Measurements from ENCODE around the gene KRTAP3-2. TPM values are rescaled to one million over a fixed set of nuclear protein-coding genes. Genes with fewer than 3 reads are reported as not detected.
"Not testable (repeated sequence)": the region's sequence is repeated elsewhere in the genome, so short reads cannot be mapped to it uniquely, and the experiment has no call there.

The KRTAP3-2 gene
- total RNA-seq, 6 donors from 2014 or later = not detected

DNA sequence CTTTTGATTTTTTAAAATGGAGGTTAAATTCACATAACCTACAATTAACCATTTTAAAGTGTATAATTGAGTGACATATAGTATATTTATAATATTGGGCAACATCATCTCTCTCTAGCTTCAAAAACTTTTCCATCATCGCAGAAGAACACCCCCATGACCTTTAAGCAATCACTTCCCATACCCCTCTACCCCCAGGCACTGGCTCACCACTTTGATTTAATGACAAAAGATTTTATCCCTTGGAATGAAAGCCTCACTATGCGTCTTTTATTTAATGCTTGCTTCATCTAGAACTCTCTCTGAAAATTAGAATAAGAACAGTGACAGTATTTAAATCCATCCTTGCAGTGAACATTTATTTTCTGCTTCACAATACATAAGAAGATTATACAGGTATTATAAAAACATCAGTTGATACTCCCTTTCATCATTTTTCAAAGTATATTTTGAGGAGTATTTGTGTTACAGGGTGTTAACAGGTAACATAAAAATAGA is 38.2 kb upstream of the KRTAP3-2 start:
- H3K9me3 ChIP-seq = no peaks in the 10 kb centered on the region
- H3K4me1 ChIP-seq = no peaks in the 10 kb centered on the region
- ATAC-seq (ENCODE audit: low FRiP score in 2 of 2) (no peak), DNase-seq (no peak)
- H3K4me3 ChIP-seq = no peak overlapping the region
- WGBS, 2 donors = 75 to 82% methylated on average over 2 of the region's 2 CpGs
- TF ChIP-seq, protein P1, sequence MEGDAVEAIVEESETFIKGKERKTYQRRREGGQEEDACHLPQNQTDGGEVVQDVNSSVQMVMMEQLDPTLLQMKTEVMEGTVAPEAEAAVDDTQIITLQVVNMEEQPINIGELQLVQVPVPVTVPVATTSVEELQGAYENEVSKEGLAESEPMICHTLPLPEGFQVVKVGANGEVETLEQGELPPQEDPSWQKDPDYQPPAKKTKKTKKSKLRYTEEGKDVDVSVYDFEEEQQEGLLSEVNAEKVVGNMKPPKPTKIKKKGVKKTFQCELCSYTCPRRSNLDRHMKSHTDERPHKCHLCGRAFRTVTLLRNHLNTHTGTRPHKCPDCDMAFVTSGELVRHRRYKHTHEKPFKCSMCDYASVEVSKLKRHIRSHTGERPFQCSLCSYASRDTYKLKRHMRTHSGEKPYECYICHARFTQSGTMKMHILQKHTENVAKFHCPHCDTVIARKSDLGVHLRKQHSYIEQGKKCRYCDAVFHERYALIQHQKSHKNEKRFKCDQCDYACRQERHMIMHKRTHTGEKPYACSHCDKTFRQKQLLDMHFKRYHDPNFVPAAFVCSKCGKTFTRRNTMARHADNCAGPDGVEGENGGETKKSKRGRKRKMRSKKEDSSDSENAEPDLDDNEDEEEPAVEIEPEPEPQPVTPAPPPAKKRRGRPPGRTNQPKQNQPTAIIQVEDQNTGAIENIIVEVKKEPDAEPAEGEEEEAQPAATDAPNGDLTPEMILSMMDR (IDR thresholded peaks at IDR 0.05) = no peak
- TF ChIP-seq POLR2A (IDR thresholded peaks at IDR 0.05) (no peak), EP300 (IDR thresholded peaks at IDR 0.05) (no peak), POLR2AphosphoS5 (IDR thresholded peaks at IDR 0.05) (no peak)
- H3K27me3 ChIP-seq = no peaks in the 10 kb centered on the region
- H3K27ac ChIP-seq = no peak overlapping the region
- H3K36me3 ChIP-seq = no peaks in the 10 kb centered on the region

DNA sequence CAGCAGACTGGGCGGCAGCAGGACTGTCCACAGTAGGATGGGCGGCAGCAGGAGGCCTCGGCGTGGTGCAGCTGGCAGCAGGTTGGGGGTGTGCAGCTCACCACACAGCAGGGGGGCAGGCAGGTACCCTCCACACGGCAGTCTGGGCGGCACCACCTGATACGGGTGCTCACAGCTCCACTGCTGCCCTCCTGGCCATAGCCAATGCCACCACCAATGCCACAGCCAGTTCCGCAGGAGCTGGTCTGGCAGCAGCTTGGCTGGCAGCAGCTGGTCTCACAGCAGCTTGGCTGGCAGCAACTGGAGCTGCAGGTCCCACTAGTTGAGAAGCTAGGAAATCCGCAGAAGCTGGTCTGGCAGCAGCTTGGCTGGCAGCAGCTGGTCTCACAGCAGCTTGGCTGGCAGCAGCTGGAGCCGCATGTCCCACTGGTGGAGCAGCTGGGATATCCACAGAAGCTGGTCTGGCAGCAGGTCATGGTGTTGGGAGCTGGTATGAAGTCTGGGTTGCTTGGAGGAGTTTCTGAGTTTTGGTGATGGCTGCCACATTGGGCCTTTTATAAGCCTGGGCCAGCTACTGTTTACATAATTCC is 34.7 kb upstream of the KRTAP3-2 start, which contains the start of gene KRTAP1-3:
TSS of gene KRTAP1-3 (minus strand) at position 529 of the 590 bp plus-strand sequence. CDS start at position 476, 53 bp downstream.
- H3K4me3 ChIP-seq; H3K9me3 ChIP-seq; H3K27me3 ChIP-seq; H3K4me1 ChIP-seq; H3K36me3 ChIP-seq; H3K27ac ChIP-seq; ATAC-seq (ENCODE audit: low FRiP score in 2 of 2): not testable (repeated sequence)
- peak in 1 of 2 donors; percentile 61 for DNase-seq
- 88 to 89% methylated on average over 7 to 9 of the region's 10 CpGs for WGBS, 2 donors

DNA sequence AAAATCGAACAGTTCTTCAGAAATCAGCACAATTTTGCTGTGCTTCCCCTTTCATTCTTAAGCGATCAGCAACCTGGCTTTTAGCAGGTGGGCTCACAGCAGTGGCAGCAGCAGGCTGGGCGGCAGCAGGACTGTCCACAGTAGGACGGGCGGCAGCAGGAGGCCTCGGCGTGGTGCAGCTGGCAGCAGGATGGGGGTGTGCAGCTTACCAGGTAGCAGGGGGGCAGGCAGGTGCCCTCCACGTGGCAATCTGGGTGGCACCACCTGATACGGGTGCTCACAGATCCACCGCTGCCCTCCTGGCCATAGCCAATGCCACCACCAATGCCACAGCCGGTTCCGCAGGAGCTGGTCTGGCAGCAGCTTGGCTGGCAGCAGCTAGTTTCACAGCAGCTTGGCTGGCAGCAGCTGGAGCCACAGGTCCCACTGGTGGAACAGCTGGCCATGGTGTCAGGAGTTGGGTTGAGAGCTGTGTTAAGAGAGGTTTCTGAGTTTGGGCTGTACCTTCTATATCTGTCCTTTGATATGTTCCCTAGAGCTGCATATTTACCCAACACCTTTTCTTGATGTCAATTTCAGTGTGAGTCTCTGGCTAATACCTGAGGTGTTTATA is 30.0 kb upstream of the KRTAP3-2 start, which contains the start of gene KRTAP1-4:
TSS of gene KRTAP1-4 (minus strand) at position 563 of the 613 bp plus-strand sequence. CDS start at position 446, 117 bp downstream.
- H3K27me3 ChIP-seq = no peaks in the 10 kb centered on the region

DNA sequence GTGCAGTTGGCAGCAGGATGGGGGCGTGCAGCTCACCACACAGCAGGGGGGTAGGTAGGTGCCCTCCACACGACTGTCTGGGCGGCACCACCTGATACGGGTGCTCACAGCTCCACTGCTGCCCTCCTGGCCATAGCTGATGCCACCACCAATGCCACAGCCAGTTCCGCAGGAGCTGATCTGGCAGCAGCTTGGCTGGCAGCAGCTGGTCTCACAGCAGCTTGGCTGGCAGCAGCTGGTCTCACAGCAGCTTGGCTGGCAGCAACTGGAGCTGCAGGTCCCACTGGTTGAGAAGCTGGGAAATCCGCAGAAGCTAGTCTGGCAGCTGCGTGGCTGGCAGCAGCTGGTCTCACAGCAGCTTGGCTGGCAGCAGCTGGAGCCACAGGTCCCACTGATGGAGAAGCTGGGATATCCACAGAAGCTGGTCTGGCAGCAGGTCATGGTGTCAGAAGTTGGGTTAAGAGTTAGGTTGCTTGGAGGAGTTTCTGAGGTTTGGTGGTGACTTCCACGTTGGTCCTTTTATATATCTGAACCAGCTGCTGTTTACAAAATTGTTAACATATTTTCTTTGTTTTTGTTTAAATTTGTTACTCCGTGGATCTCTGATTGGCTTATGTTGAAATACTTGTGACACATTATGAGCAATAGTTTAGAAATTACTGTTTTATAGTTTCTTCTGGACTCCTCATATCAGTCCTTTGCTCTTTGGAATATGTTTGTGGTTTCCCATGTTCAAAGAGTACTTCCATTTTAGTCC is 27.2 kb upstream of the KRTAP3-2 start, which contains the start of gene KRTAP1-5:
TSS of gene KRTAP1-5 (minus strand) at position 494 of the 757 bp plus-strand sequence. CDS start at position 441, 53 bp downstream.
- Histone ChIP-seq H3K4me3 (no peak within 1 kb of the TSS), H3K27me3 (no peaks in the 10 kb centered on the region), H3K9me3 (no peaks in the 10 kb centered on the region), H3K4me1 (no peaks in the 10 kb centered on the region), H3K36me3 (no peaks in the 10 kb centered on the region), H3K27ac (no peak within 1 kb of the TSS)
- DNase-seq = peak in 1 of 2 donors; percentile 36
- 74 to 78% methylated on average over 5 to 8 of the region's 9 CpGs for WGBS, 2 donors
- ATAC-seq (ENCODE audit: low FRiP score in 2 of 2) = no peak
- TF ChIP-seq EP300 (IDR thresholded peaks at IDR 0.05) (no peak), POLR2AphosphoS5 (IDR thresholded peaks at IDR 0.05) (no peak), POLR2A (IDR thresholded peaks at IDR 0.05) (no peak)
- TF ChIP-seq, protein P1 (IDR thresholded peaks at IDR 0.05) = no peak

More for the DNA sequence above, 30.0 kb upstream of the KRTAP3-2 start, which contains the start of gene KRTAP1-4:
- Histone ChIP-seq H3K4me3 (no peak within 1 kb of the TSS), H3K4me1 (no peaks in the 10 kb centered on the region), H3K9me3 (no peaks in the 10 kb centered on the region), H3K36me3 (no peaks in the 10 kb centered on the region), H3K27ac (no peak within 1 kb of the TSS)
- ATAC-seq (ENCODE audit: low FRiP score in 2 of 2) = no peak
- TF ChIP-seq POLR2AphosphoS5 (IDR thresholded peaks at IDR 0.05) (no peak), EP300 (IDR thresholded peaks at IDR 0.05) (no peak), POLR2A (IDR thresholded peaks at IDR 0.05) (no peak)
- TF ChIP-seq, protein P1 (IDR thresholded peaks at IDR 0.05) = no peak
- DNase-seq = peak in 1 of 2 donors; percentile 59
- 74 to 82% methylated on average over 2 to 12 of the region's 12 CpGs for WGBS, 2 donors

DNA sequence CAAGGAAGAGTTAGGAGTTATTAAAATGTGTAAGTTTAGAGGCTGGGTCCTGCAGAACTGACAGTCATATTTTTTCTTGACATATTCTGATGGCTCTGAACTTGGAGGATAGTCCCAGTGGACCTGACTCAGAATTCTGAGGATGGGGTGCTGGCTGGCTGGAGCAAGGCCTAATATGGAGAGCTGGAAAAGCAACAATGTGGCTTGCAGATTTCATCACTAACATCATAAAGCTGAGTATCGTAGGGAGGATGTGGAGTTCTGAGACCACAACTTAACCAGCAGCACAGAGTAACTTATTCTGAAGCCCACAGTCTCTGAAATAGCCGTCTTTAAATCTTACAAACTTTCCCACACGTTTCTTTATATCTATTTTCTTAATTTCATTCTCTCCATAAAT is 25.0 kb upstream of the KRTAP3-2 start:
- WGBS, 2 donors = 69 to 81% methylated on average over 3 of the region's 3 CpGs
- Histone ChIP-seq H3K27me3 (no peaks in the 10 kb centered on the region), H3K27ac (no peak overlapping the region), H3K36me3 (no peaks in the 10 kb centered on the region), H3K4me1 (no peaks in the 10 kb centered on the region), H3K9me3 (no peaks in the 10 kb centered on the region), H3K4me3 (no peak overlapping the region)
- TF ChIP-seq EP300 (IDR thresholded peaks at IDR 0.05) (no peak), POLR2A (IDR thresholded peaks at IDR 0.05) (no peak), POLR2AphosphoS5 (IDR thresholded peaks at IDR 0.05) (no peak)
- TF ChIP-seq, protein P1 (IDR thresholded peaks at IDR 0.05) = no peak
- no peak for DNase-seq
- no peak for ATAC-seq (ENCODE audit: low FRiP score in 2 of 2)
